NB4 (cell line): ENCODE data around the gene BCL11A.

Experiments
- CTCF ChIP-seq: IDR thresholded peaks from one replicate; pipeline ENCODE4 v1.5.1; 2012; ENCODE audit warnings: low read depth, low read length
- MYC ChIP-seq: IDR thresholded peaks from 2 replicates; pipeline ENCODE4 v1.6.1; 2011; ENCODE audit warnings: low read depth, low read length
- POLR2A ChIP-seq: IDR thresholded peaks from 2 replicates; pipeline ENCODE4 v1.6.1; 2011; ENCODE audit warnings: mild to moderate bottlenecking; ENCODE audit not compliant: insufficient read length; ENCODE audit errors: extremely low read depth
- TF ChIP-seq, protein P1 (sequence below): IDR thresholded peaks from 2 replicates; pipeline ENCODE4 v1.6.1; 2011; ENCODE audit warnings: low read depth, low read length

- TF ChIP-seq CTCF = no peak
- TF ChIP-seq, protein P1, sequence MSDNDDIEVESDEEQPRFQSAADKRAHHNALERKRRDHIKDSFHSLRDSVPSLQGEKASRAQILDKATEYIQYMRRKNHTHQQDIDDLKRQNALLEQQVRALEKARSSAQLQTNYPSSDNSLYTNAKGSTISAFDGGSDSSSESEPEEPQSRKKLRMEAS = no peak
- no peak for TF ChIP-seq MYC
- no peak for TF ChIP-seq POLR2A
Observed at GRCh38 chr2:60539140-60539539, 14.3 kb downstream of the BCL11A start.
